Lower leg skin (tissue), 3 donors: ENCODE measurements around the gene FUT9.

Experiments
- POLR2A ChIP-seq, 2 donors: fragments of 450-650 bp; IDR thresholded peaks; one replicate each; pipeline ENCODE4 v1.6.1; 2016 to 2017; ENCODE audit warnings: antibody characterized with exemption in 2 of 2, mild to moderate bottlenecking in 1 of 2, moderate library complexity in 1 of 2
- TF ChIP-seq, protein P1 (sequence below), 3 donors: fragments of 450-650 bp; IDR thresholded peaks; one replicate each; pipeline ENCODE4 v1.5.1; 2016; ENCODE audit warnings: antibody characterized with exemption in 3 of 3, mild to moderate bottlenecking in 3 of 3, moderate library complexity in 2 of 3

DNA sequence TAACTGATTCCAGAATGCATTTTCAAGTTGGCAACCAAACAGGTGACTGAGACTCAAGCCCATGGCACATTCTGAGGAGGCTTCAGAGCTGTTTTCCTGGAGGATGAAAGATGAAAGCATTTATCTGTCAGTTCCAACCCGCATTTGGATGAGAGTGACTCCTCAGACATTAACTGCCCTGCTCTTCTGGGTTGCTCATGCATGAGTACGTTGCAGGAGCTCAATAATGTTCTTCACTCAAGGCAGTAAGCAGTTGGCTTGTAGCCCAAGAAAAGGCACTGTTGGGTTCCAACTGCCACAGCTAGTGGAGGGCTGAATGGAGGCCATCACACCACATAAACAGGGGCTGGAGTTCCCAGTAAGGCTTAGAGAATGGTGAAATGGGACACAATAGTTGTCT, 155.3 kb downstream of the FUT9 start:
- TF ChIP-seq, protein P1, sequence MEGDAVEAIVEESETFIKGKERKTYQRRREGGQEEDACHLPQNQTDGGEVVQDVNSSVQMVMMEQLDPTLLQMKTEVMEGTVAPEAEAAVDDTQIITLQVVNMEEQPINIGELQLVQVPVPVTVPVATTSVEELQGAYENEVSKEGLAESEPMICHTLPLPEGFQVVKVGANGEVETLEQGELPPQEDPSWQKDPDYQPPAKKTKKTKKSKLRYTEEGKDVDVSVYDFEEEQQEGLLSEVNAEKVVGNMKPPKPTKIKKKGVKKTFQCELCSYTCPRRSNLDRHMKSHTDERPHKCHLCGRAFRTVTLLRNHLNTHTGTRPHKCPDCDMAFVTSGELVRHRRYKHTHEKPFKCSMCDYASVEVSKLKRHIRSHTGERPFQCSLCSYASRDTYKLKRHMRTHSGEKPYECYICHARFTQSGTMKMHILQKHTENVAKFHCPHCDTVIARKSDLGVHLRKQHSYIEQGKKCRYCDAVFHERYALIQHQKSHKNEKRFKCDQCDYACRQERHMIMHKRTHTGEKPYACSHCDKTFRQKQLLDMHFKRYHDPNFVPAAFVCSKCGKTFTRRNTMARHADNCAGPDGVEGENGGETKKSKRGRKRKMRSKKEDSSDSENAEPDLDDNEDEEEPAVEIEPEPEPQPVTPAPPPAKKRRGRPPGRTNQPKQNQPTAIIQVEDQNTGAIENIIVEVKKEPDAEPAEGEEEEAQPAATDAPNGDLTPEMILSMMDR (IDR thresholded peaks at IDR 0.05) = no peak
- no peak for TF ChIP-seq POLR2A (IDR thresholded peaks at IDR 0.05)
